ENCODE measurements around the gene MOK.

GRCh38 chr14:102217399-102217798, 87.6 kb downstream of the MOK start:
- TF ChIP-seq CTCF (conservative IDR thresholded peaks at IDR 0.05) (no peak), ZFX (IDR thresholded peaks at IDR 0.05) (no peak)

All from C4-2B (cell line).